DND-41 (cell line): Measurements from ENCODE around the gene PADI3.

Experiments
- ATAC-seq: fragments of 200-7000 bp; cut with Tn5 transposase; 3 replicates; pipeline ENCODE4 v1.9.1; 2021; ENCODE audit warnings: low read depth; ENCODE audit not compliant: insufficient read depth
- DNase-seq: peaks from one replicate; pipeline ENCODE4 v3.0.0-alpha.2; 2020
- H2AFZ ChIP-seq: 2 replicates; pipeline ENCODE4 v1.6.0; 2012; ENCODE audit warnings: low read depth, low read length
- H3K27ac ChIP-seq: 2 replicates; pipeline ENCODE4 v1.5.1; 2012; ENCODE audit warnings: low read length, inconsistent platforms
- H3K27me3 ChIP-seq: fragments of 200-600 bp; sonication (generic); 2 replicates; pipeline ENCODE4 v1.6.0; 2012; ENCODE audit warnings: low read length, mild to moderate bottlenecking, inconsistent platforms; ENCODE audit not compliant: insufficient read depth, poor library complexity
- H3K36me3 ChIP-seq: 2 replicates; pipeline ENCODE4 v1.5.1; 2012; ENCODE audit warnings: low read length, inconsistent platforms; ENCODE audit not compliant: insufficient read depth
- H3K4me1 ChIP-seq: 2 replicates; pipeline ENCODE4 v1.5.1; 2012; ENCODE audit warnings: mild to moderate bottlenecking, low read length; ENCODE audit not compliant: insufficient read depth
- H3K4me2 ChIP-seq: 2 replicates; pipeline ENCODE4 v1.6.0; 2012; ENCODE audit warnings: mild to moderate bottlenecking, moderate library complexity, low read length, inconsistent platforms; ENCODE audit not compliant: insufficient read depth
- H3K4me3 ChIP-seq, 2 experiments: fragments of 200-600 bp in 1 of 2; shearing (Covaris generic) in 1 of 2; 2 replicates each; pipeline ENCODE4 v1.5.1; 2012 to 2016; ENCODE audit warnings: inconsistent platforms in 2 of 2, low read length in 2 of 2, mild to moderate bottlenecking in 2 of 2, low read depth in 1 of 2, moderate library complexity in 1 of 2
- H3K79me2 ChIP-seq: 2 replicates; pipeline ENCODE4 v1.6.0; 2012; ENCODE audit warnings: low read length, inconsistent platforms; ENCODE audit not compliant: insufficient read depth
- H3K9ac ChIP-seq: 2 replicates; pipeline ENCODE4 v1.6.0; 2012; ENCODE audit warnings: low read depth, mild to moderate bottlenecking, inconsistent platforms, low read length, moderate library complexity
- H3K9me3 ChIP-seq: 2 replicates; pipeline ENCODE4 v1.5.1; 2012; ENCODE audit warnings: low read length, moderate library complexity, mild to moderate bottlenecking, inconsistent platforms; ENCODE audit not compliant: insufficient read depth, severe bottlenecking
- H4K20me1 ChIP-seq: 2 replicates; pipeline ENCODE4 v1.6.0; 2012; ENCODE audit warnings: low read length; ENCODE audit not compliant: insufficient read depth
- EZH2 ChIP-seq: IDR thresholded peaks from 3 replicates; pipeline ENCODE4 v1.6.1; 2012; ENCODE audit warnings: borderline replicate concordance, low read depth, mild to moderate bottlenecking, moderate library complexity, low read length, inconsistent platforms; ENCODE audit not compliant: severe bottlenecking
- TF ChIP-seq, protein P1 (sequence below): IDR thresholded peaks from 2 replicates; pipeline ENCODE4 v1.5.1; 2012; ENCODE audit warnings: borderline replicate concordance, low read length, moderate library complexity, mild to moderate bottlenecking; ENCODE audit not compliant: poor library complexity, severe bottlenecking; ENCODE audit errors: extremely low read depth

PADI3 gene

GRCh38 chr1:17227358-17227915, 21.5 kb upstream of the PADI3 start:
- TF ChIP-seq EZH2, result no peak
- TF ChIP-seq, protein P1, sequence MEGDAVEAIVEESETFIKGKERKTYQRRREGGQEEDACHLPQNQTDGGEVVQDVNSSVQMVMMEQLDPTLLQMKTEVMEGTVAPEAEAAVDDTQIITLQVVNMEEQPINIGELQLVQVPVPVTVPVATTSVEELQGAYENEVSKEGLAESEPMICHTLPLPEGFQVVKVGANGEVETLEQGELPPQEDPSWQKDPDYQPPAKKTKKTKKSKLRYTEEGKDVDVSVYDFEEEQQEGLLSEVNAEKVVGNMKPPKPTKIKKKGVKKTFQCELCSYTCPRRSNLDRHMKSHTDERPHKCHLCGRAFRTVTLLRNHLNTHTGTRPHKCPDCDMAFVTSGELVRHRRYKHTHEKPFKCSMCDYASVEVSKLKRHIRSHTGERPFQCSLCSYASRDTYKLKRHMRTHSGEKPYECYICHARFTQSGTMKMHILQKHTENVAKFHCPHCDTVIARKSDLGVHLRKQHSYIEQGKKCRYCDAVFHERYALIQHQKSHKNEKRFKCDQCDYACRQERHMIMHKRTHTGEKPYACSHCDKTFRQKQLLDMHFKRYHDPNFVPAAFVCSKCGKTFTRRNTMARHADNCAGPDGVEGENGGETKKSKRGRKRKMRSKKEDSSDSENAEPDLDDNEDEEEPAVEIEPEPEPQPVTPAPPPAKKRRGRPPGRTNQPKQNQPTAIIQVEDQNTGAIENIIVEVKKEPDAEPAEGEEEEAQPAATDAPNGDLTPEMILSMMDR, result no peak
- Histone ChIP-seq H3K9ac (no peak overlapping the region), H3K9me3 (no peaks in the 10 kb centered on the region), H3K27me3 (peaks cover 5% of the 10 kb centered on the region), H4K20me1 (peaks cover 16% of the 10 kb centered on the region), H3K4me3 (no peak overlapping the region), H3K79me2 (no peaks in the 10 kb centered on the region), H3K36me3 (no peaks in the 10 kb centered on the region), H3K27ac (no peak overlapping the region), H3K4me1 (no peaks in the 10 kb centered on the region), H3K4me2 (no peak overlapping the region), H2AFZ (no peak overlapping the region)
- ATAC-seq (no peak), DNase-seq (no peak)

DNA sequence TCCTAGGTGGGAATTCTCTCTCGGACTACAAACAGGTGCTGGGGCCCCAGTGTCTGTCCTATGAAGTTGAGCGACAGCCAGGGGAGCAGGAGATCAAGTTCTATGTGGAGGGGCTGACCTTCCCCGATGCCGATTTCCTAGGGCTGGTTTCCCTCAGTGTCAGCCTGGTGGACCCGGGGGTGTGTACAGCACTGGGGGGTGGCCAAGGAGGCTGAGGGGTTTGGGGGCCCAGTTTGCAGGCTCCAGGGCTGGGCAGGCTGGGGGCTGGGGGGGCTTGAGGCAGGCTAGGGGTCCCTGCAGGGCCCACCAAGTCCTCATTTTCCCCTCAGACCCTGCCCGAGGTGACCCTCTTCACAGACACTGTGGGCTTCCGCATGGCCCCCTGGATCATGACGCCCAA, 20.3 kb upstream of the PADI3 start:
- Histone ChIP-seq H3K4me3 (no peak overlapping the region), H3K4me1 (no peaks in the 10 kb centered on the region), H4K20me1 (peaks cover 13% of the 10 kb centered on the region), H3K36me3 (no peaks in the 10 kb centered on the region), H3K9ac (no peak overlapping the region), H3K9me3 (no peaks in the 10 kb centered on the region), H3K4me2 (no peak overlapping the region), H3K79me2 (no peaks in the 10 kb centered on the region), H3K27me3 (peaks cover 5% of the 10 kb centered on the region), H2AFZ (no peak overlapping the region), H3K27ac (no peak overlapping the region)
- ATAC-seq, result no peak
- TF ChIP-seq, protein P1, result no peak
- no peak for TF ChIP-seq EZH2
- no peak for DNase-seq

GRCh38 chr1:17229379-17229778, 19.5 kb upstream of the PADI3 start:
- Histone ChIP-seq H3K27ac (no peak overlapping the region), H3K9me3 (no peaks in the 10 kb centered on the region), H3K4me1 (no peaks in the 10 kb centered on the region), H3K4me2 (no peak overlapping the region), H3K4me3 (no peak overlapping the region), H3K79me2 (no peaks in the 10 kb centered on the region), H3K9ac (no peak overlapping the region), H2AFZ (no peak overlapping the region), H3K36me3 (no peaks in the 10 kb centered on the region), H4K20me1 (peaks cover 8% of the 10 kb centered on the region), H3K27me3 (peaks cover 5% of the 10 kb centered on the region)
- ATAC-seq, result no peak
- TF ChIP-seq EZH2, result no peak
- TF ChIP-seq, protein P1, result no peak
- no peak for DNase-seq
